K562 (cell line): ENCODE data around the gene ERN1. TPM values are rescaled to one million over a fixed set of nuclear protein-coding genes. Genes with fewer than 3 reads are reported as not detected.

Experiments
- AFF1 ChIP-seq, 2 experiments: fragments of 450-650 bp; IDR thresholded peaks; 2 replicates each; pipeline ENCODE4 v1.6.1; 2018; ENCODE audit warnings: mild to moderate bottlenecking in 2 of 2, low read depth in 1 of 2; ENCODE audit not compliant: partially characterized antibody in 2 of 2
- DMBX1 ChIP-seq: fragments of 250-450 bp; sonication (Bioruptor Pico); IDR thresholded peaks from 2 replicates; pipeline ENCODE4 v1.8.0; 2022; ENCODE audit warnings: inconsistent platforms, mild to moderate bottlenecking, moderate library complexity, borderline replicate concordance
- EP400 ChIP-seq: fragments of 450-650 bp; IDR thresholded peaks from 2 replicates; pipeline ENCODE4 v1.6.1; 2017; ENCODE audit warnings: antibody characterized with exemption, mild to moderate bottlenecking, moderate library complexity
- ILK ChIP-seq: fragments of 450-650 bp; IDR thresholded peaks from 2 replicates; pipeline ENCODE4 v1.6.1; 2016; ENCODE audit warnings: missing genetic modification characterization, low read depth, mild to moderate bottlenecking, missing compliant biosample characterization, moderate library complexity, borderline replicate concordance
- JUND ChIP-seq, 2 experiments: IDR thresholded peaks; 2 replicates in 1 of 2; 3 replicates in 1 of 2; pipeline ENCODE4 v1.6.1; 2011; ENCODE audit warnings: borderline replicate concordance in 2 of 2, low read depth in 2 of 2, low read length in 2 of 2, improper control_type of control experiment in 1 of 2, missing biosample characterization in 1 of 2, missing genetic modification characterization in 1 of 2, missing genetic modification reagents in 1 of 2
- MBD2 ChIP-seq: sonication (generic); IDR thresholded peaks from 2 replicates; pipeline ENCODE4 v1.6.1; 2016; ENCODE audit warnings: low read depth, borderline replicate concordance
- MNT ChIP-seq, 2 experiments: fragments of 450-650 bp; conservative IDR thresholded peaks; 2 replicates each; pipeline ENCODE4 v1.6.1; 2017; ENCODE audit warnings: mild to moderate bottlenecking in 2 of 2, moderate library complexity in 2 of 2
- MYNN ChIP-seq, 2 experiments: sonication (generic); formaldehyde crosslinking in 1 of 2; IDR thresholded peaks; 2 replicates each; pipeline versions ENCODE4 v1.5.0 to v1.6.1; 2016 to 2020; ENCODE audit warnings: antibody characterized with exemption in 1 of 2, missing genetic modification reagents in 1 of 2
- NFYB ChIP-seq: IDR thresholded peaks from 2 replicates; pipeline ENCODE4 v1.6.1; 2011; ENCODE audit warnings: mild to moderate bottlenecking, moderate library complexity; ENCODE audit not compliant: insufficient read length; ENCODE audit errors: extremely low read depth
- PCBP2 ChIP-seq: fragments of 200-400 bp; formaldehyde crosslinking; IDR thresholded peaks from 2 replicates; pipeline ENCODE4 v1.6.1; 2018; ENCODE audit warnings: low read length, low read depth, mild to moderate bottlenecking, moderate library complexity; ENCODE audit not compliant: poor library complexity, severe bottlenecking
- POLR2G ChIP-seq: fragments of 200-400 bp; formaldehyde crosslinking; IDR thresholded peaks from 2 replicates; pipeline ENCODE4 v1.6.1; 2017; ENCODE audit warnings: low read depth, mild to moderate bottlenecking, antibody characterized with exemption, low read length, moderate library complexity
- RFX7 ChIP-seq: fragments of 250-450 bp; sonication (Bioruptor Pico); IDR thresholded peaks from 2 replicates; pipeline ENCODE4 v1.5.1; 2021; ENCODE audit warnings: mild to moderate bottlenecking
- SMC3 ChIP-seq: conservative IDR thresholded peaks from 2 replicates; pipeline ENCODE4 v1.6.1; 2011; ENCODE audit warnings: low read depth, low read length, improper control_type of control experiment; ENCODE audit not compliant: insufficient read depth
- TFE3 ChIP-seq: fragments of 450-650 bp; formaldehyde crosslinking; IDR thresholded peaks from 2 replicates; pipeline ENCODE4 v1.4.0; 2020; ENCODE audit warnings: mild to moderate bottlenecking, mixed read lengths
- ZBTB2 ChIP-seq: fragments of 450-650 bp; IDR thresholded peaks from 2 replicates; pipeline ENCODE4 v1.6.1; 2016; ENCODE audit warnings: antibody characterized with exemption
- ZNF174 ChIP-seq: fragments of 250-450 bp; sonication (Bioruptor Pico); IDR thresholded peaks from 2 replicates; pipeline ENCODE4 v1.4.0; 2020; ENCODE audit warnings: mild to moderate bottlenecking
- ZNF507 ChIP-seq: conservative IDR thresholded peaks from 2 replicates; pipeline ENCODE4 v1.6.1; 2017; ENCODE audit warnings: missing genetic modification characterization, missing compliant biosample characterization
- polyA plus RNA-seq, 8 experiments: library from polyadenylated mRNA; depleted of rRNA in 4 of 8; stranded (reverse) in 5 of 8; unstranded in 3 of 8; fragments of >200 nt; fragmentation: Nextera tagmentation in 2 of 8; fragmentation: Illumina TruSeq in 1 of 8; extraction: Ambion mirVana in 2 of 8; extraction: Trizol in 1 of 8; gene quantifications; 2 replicates each; pipeline versions ENCODE4 v1.2.1 to v1.2.3, GENCODE V29; 2011 to 2014; ENCODE audit warnings: inconsistent platforms in 1 of 8, missing spikeins in 1 of 8
- total RNA-seq, 7 experiments: library from RNA; depleted of rRNA in 6 of 7; stranded (reverse); fragments of >200 nt in 6 of 7; fragmentation: Illumina TruSeq in 2 of 7; extraction: Trizol in 2 of 7; gene quantifications; 2 replicates each; pipeline versions ENCODE4 v1.2.1 to v1.2.3, GENCODE V29; 2011 to 2021; ENCODE audit warnings: low replicate concordance in 1 of 7

ERN1 gene
- total and polyA plus RNA-seq, 9 of the 15 experiments (the other 6 are each of a cell fraction or from before 2014, with no cell fraction given): 2.1 to 22.5 (median 7.3) TPM

GRCh38 chr17:64006361-64007088 lies 123.4 kb downstream of the ERN1 start (continued):
- no peak for TF ChIP-seq TFE3 (CRISPR knock-in tag)
- peak; percentile 90 for TF ChIP-seq JUND (IDR thresholded peaks at IDR 0.05; ENCODE audit: borderline replicate concordance, low read depth, low read length)
- peak; percentile 91; the same call in 2 of the 3 replicates for TF ChIP-seq JUND (tag; IDR thresholded peaks at IDR 0.05; ENCODE audit: borderline replicate concordance, low read depth, low read length)
- TF ChIP-seq DMBX1: peak; percentile 61; the same call in 1 of the 2 replicates
- TF ChIP-seq POLR2G: peak; percentile 65
- peak; percentile 94 to 97 for TF ChIP-seq MNT (conservative IDR thresholded peaks at IDR 0.05)
- TF ChIP-seq PCBP2: no peak
- TF ChIP-seq NFYB: no peak
- TF ChIP-seq ZNF174 (CRISPR knock-in tag): no peak
- peak; percentile 72; the same call in 1 of the 2 replicates for TF ChIP-seq ZBTB2
- peak; percentile 22 to 42 for TF ChIP-seq AFF1 (IDR thresholded peaks at IDR 0.05; ENCODE audit: low read depth in 1 of 2, partially characterized antibody in 2 of 2)
- no peak for TF ChIP-seq RFX7 (CRISPR knock-in tag)
- TF ChIP-seq MYNN (IDR thresholded peaks at IDR 0.05): peak; percentile 82
- TF ChIP-seq MYNN (CRISPR knock-in tag; IDR thresholded peaks at IDR 0.05): no peak
- no peak for TF ChIP-seq ZNF507 (tag)
- TF ChIP-seq EP400: peak; percentile 91
- TF ChIP-seq ILK (tag): no peak
- no peak for TF ChIP-seq SMC3
- peak; percentile 26; the same call in 1 of the 2 replicates for TF ChIP-seq MBD2
